Caco-2 (cell line): ENCODE measurements around the gene PBX4. TPM values are rescaled to one million over a fixed set of nuclear protein-coding genes. Genes with fewer than 3 reads are reported as not detected.
A peak's percentile ranks its signal among the peaks of the same experiment; 100 is the strongest.

Source experiments
- BruUV-seq: library from RNA; stranded (reverse); fragments of 400-500 nt; replicated peaks from 2 replicates; lab custom pipeline; 2021; lab: Mats Ljungman, UMichigan
- CTCF ChIA-PET: fragments of 300-600 bp; sonication (Branson Sonifier 250); formaldehyde crosslinking; loops from one replicate; lab custom pipeline; 2022; ENCODE audit warnings: antibody characterized with exemption; lab: Charles Lee
- POLR2A ChIA-PET: fragments of 300-600 bp; sonication (Branson Sonifier 250); formaldehyde crosslinking; loops from one replicate; lab custom pipeline; 2022; ENCODE audit warnings: antibody characterized with exemption; lab: Charles Lee
- DNase-seq, 2 experiments: peaks; one replicate each; pipeline versions ENCODE4 v3.0.0 to v3.0.0-alpha.2; 2020 to 2022
- H3K27me3 ChIP-seq: replicated peaks from 2 replicates; pipeline ENCODE4 v1.6.0; 2011; ENCODE audit warnings: low read length; ENCODE audit not compliant: control insufficient read depth, insufficient read depth
- H3K36me3 ChIP-seq: 2 replicates; pipeline ENCODE4 v1.5.1; 2011; ENCODE audit warnings: low read length; ENCODE audit not compliant: control insufficient read depth, insufficient read depth
- H3K4me1 ChIP-seq: fragments of 250-450 bp; sonication (Bioruptor Pico); 2 replicates; pipeline ENCODE4 v1.5.1; 2020; ENCODE audit warnings: mild to moderate bottlenecking
- H3K4me3 ChIP-seq: 2 replicates; pipeline ENCODE4 v1.5.1; 2011; ENCODE audit warnings: low read depth, mild to moderate bottlenecking, control low read depth, low read length
- H3K9me3 ChIP-seq: fragments of 250-450 bp; sonication (Bioruptor Pico); 2 replicates; pipeline ENCODE4 v1.5.1; 2020; ENCODE audit warnings: mild to moderate bottlenecking, moderate library complexity
- H3K27ac Mint-ChIP-seq: one replicate; pipeline ENCODE4 v1.8.0; 2022; ENCODE audit warnings: mixed read lengths; ENCODE audit not compliant: unreplicated experiment
- H3K27me3 Mint-ChIP-seq: one replicate; pipeline ENCODE4 v1.8.0; 2022; ENCODE audit warnings: mixed read lengths; ENCODE audit not compliant: insufficient read depth, unreplicated experiment
- H3K36me3 Mint-ChIP-seq: one replicate; pipeline ENCODE4 v1.8.0; 2022; ENCODE audit warnings: mild to moderate bottlenecking, mixed read lengths; ENCODE audit not compliant: insufficient read depth, unreplicated experiment
- H3K4me1 Mint-ChIP-seq: one replicate; pipeline ENCODE4 v1.8.0; 2022; ENCODE audit warnings: low read depth, mixed read lengths; ENCODE audit not compliant: unreplicated experiment
- H3K4me3 Mint-ChIP-seq: one replicate; pipeline ENCODE4 v1.8.0; 2022; ENCODE audit warnings: mild to moderate bottlenecking, moderate library complexity, mixed read lengths; ENCODE audit not compliant: unreplicated experiment
- H3K9me3 Mint-ChIP-seq: one replicate; pipeline ENCODE4 v1.8.0; 2022; ENCODE audit warnings: mixed read lengths; ENCODE audit not compliant: unreplicated experiment
- CTCF ChIP-seq, 2 experiments: fragments of 200-600 bp in 1 of 2; IDR thresholded peaks; 1 replicate in 1 of 2; 2 replicates in 1 of 2; pipeline versions ENCODE4 v1.5.1 to v1.8.0; 2011 to 2022; ENCODE audit warnings: antibody characterized with exemption in 1 of 2, control low read depth in 1 of 2, inconsistent platforms in 1 of 2, low read depth in 1 of 2, low read length in 1 of 2, mild to moderate bottlenecking in 1 of 2, moderate library complexity in 1 of 2; ENCODE audit not compliant: insufficient read depth in 1 of 2, severe bottlenecking in 1 of 2, unreplicated experiment in 1 of 2
- intact Hi-C: fragments of 100-400 bp; cut with micrococcal nuclease; formaldehyde crosslinking; loops from one replicate; pipeline ENCODE4 v1.10.0; 2022; ENCODE audit not compliant: unreplicated experiment
- total RNA-seq: library from RNA; stranded (reverse); gene quantifications from 2 replicates; pipeline ENCODE4 v1.2.3, GENCODE V29; 2022

The PBX4 gene
- total RNA-seq, 1 experiment from 2014 or later, result 3.5 TPM

- BruUV-seq, result no TSS peak
- no peak for DNase-seq
- ChIA-PET CTCF (no interaction called here), POLR2A (no interaction called here)
- H3K9me3 Mint-ChIP-seq, result no peaks in the 10 kb centered on the region
- intact Hi-C loops, result no loop called here
- no peaks in the 10 kb centered on the region for H3K27me3 ChIP-seq
- no peaks in the 10 kb centered on the region for H3K36me3 ChIP-seq
- H3K4me1 ChIP-seq, result no peaks in the 10 kb centered on the region
- H3K9me3 ChIP-seq, result no peaks in the 10 kb centered on the region
- H3K36me3 Mint-ChIP-seq, result peaks cover 18% of the 10 kb centered on the region
- no peak overlapping the region for H3K27ac Mint-ChIP-seq
- TF ChIP-seq CTCF (IDR thresholded peaks at IDR 0.05; ENCODE audit: insufficient read depth in 1 of 2, low read depth in 1 of 2, low read length in 1 of 2, severe bottlenecking in 1 of 2, unreplicated experiment in 1 of 2), result no peak
- peak overlapping the region; percentile 68 for H3K4me3 Mint-ChIP-seq
- peaks cover 15% of the 10 kb centered on the region for H3K4me1 Mint-ChIP-seq
- no peaks in the 10 kb centered on the region for H3K27me3 Mint-ChIP-seq
- no peak overlapping the region for H3K4me3 ChIP-seq
Observed at GRCh38 chr19:19538785-19539166, 79.7 kb downstream of the PBX4 start.

DNA sequence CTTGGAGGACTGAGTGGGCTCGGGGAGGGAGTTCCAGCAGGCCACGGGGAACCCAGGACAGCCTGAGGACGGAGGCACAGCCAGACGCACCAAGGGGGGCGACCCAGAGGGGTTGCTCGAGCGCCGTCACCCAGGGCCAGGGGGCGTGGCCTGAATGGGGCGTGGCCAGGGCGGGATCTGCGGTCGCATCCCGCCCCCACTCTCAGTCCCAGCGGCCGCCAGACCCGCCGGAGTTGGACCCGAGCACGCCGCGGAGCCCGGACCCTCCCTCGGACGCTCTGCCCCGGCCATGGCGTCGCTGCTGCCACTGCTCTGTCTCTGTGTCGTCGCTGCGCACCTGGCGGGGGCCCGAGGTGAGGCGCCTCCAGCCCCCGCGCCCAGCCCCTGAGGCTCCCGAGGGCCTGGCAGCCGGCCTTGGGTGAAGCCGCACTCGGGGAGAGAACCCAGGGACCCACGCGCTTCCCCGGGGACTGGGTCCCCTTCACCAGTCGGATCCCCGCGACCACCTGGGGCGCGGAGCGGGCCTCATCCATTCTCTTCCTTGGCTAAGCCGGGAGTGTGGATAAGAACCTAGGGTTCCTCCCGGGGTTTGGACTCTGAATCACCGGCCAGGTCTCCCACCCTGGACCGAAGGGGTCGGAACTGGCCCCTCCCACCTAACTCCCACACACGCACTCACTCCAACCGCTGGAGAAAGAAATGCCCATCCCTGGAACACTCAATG lies 80.3 kb downstream of the PBX4 start, which contains the start of gene CILP2:
Gene CILP2 (plus strand): TSS at position 205 of the 724 bp plus-strand sequence. CDS start 85 bp downstream, at position 290.
- ChIA-PET CTCF (no interaction called here), POLR2A (no interaction called here)
- no TSS peak for BruUV-seq
- Mint-ChIP-seq H3K27ac (no peak within 1 kb of the TSS), H3K4me3 (peak within 1 kb of the TSS; percentile 68), H3K4me1 (peaks cover 16% of the 10 kb centered on the region), H3K9me3 (no peaks in the 10 kb centered on the region), H3K36me3 (peaks cover 19% of the 10 kb centered on the region), H3K27me3 (no peaks in the 10 kb centered on the region)
- DNase-seq, result peak; percentile 60 to 75
- Histone ChIP-seq H3K36me3 (no peaks in the 10 kb centered on the region), H3K4me3 (peak within 1 kb of the TSS; percentile 46), H3K9me3 (no peaks in the 10 kb centered on the region), H3K4me1 (no peaks in the 10 kb centered on the region), H3K27me3 (no peaks in the 10 kb centered on the region)
- intact Hi-C loops, result no loop called here
- no peak for TF ChIP-seq CTCF (IDR thresholded peaks at IDR 0.05; ENCODE audit: insufficient read depth in 1 of 2, low read depth in 1 of 2, low read length in 1 of 2, severe bottlenecking in 1 of 2, unreplicated experiment in 1 of 2)

GRCh38 chr19:19537075-19538048 lies 81.1 kb downstream of the PBX4 start:
- CTCF ChIA-PET, result no interaction called here
- TF ChIP-seq CTCF (IDR thresholded peaks at IDR 0.05; ENCODE audit: insufficient read depth in 1 of 2, low read depth in 1 of 2, low read length in 1 of 2, severe bottlenecking in 1 of 2, unreplicated experiment in 1 of 2), result no peak
- peak overlapping the region; percentile 46 for H3K4me3 ChIP-seq
- no peaks in the 10 kb centered on the region for H3K4me1 ChIP-seq
- H3K27me3 ChIP-seq, result no peaks in the 10 kb centered on the region
- no peak for DNase-seq
- Mint-ChIP-seq H3K27me3 (no peaks in the 10 kb centered on the region), H3K4me1 (peaks cover 16% of the 10 kb centered on the region), H3K27ac (no peak overlapping the region), H3K9me3 (no peaks in the 10 kb centered on the region), H3K36me3 (peaks cover 19% of the 10 kb centered on the region), H3K4me3 (peak overlapping the region; percentile 68)
- intact Hi-C loops, result no loop called here
- POLR2A ChIA-PET, result no interaction called here
- no TSS peak for BruUV-seq
- H3K9me3 ChIP-seq, result no peaks in the 10 kb centered on the region
- no peaks in the 10 kb centered on the region for H3K36me3 ChIP-seq
